ENCODE measurements around the gene ATXN3. TPM values are rescaled to one million over a fixed set of nuclear protein-coding genes. Genes with fewer than 3 reads are reported as not detected.

Gene ATXN3
- total RNA-seq, 1 experiment from 2014 or later: 33.1 TPM

DNA sequence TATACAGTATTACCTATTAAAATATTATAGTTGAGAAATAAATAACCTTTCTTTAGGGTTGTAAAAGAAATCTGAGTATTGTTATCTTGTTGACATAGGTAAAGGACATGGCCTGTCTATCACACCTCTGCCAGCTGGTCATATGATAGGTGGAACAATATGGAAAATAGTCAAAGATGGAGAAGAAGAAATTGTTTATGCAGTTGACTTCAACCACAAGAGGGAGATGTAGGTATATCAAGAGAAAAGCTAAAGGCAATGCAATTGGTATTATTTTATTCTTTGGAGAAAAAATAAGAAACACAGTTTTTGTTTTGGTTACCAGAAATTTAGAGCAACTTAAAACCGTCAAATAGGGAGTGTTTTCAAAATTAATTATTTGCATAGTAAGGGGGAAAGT, 28.9 kb upstream of the ATXN3 start:
- no peak for TF ChIP-seq RELA (CRISPR knock-in tag; IDR thresholded peaks at IDR 0.05; ENCODE audit: borderline replicate concordance)
- no peak for TF ChIP-seq FOXK1 (CRISPR knock-in tag; IDR thresholded peaks at IDR 0.05)
- no peak for TF ChIP-seq ARID4B (CRISPR knock-in tag; IDR thresholded peaks at IDR 0.05; ENCODE audit: borderline replicate concordance)
- TF ChIP-seq SP1 (CRISPR knock-in tag; conservative IDR thresholded peaks at IDR 0.05): no peak
- TF ChIP-seq ZNF232 (CRISPR knock-in tag; IDR thresholded peaks at IDR 0.05): no peak
- no peak for TF ChIP-seq MXD4 (CRISPR knock-in tag; IDR thresholded peaks at IDR 0.05; ENCODE audit: borderline replicate concordance)
- no peak for TF ChIP-seq GRHL2 (CRISPR knock-in tag; IDR thresholded peaks at IDR 0.05; ENCODE audit: insufficient replicate concordance, severe bottlenecking)
- TF ChIP-seq FOXP4 (CRISPR knock-in tag; IDR thresholded peaks at IDR 0.05): no peak
- no peak for TF ChIP-seq CREB1 (CRISPR knock-in tag; IDR thresholded peaks at IDR 0.05)
- no peak for TF ChIP-seq JUN (CRISPR knock-in tag; IDR thresholded peaks at IDR 0.05)
- TF ChIP-seq ZNF317 (CRISPR knock-in tag; IDR thresholded peaks at IDR 0.05; ENCODE audit: borderline replicate concordance, low read depth): no peak
- no peak for TF ChIP-seq NFATC4 (CRISPR knock-in tag; IDR thresholded peaks at IDR 0.05)
- TF ChIP-seq PRRX2 (CRISPR knock-in tag; IDR thresholded peaks at IDR 0.05): no peak
- no peak for TF ChIP-seq TCF7 (CRISPR knock-in tag; IDR thresholded peaks at IDR 0.05; ENCODE audit: low read depth)
- TF ChIP-seq ATF6 (CRISPR knock-in tag; IDR thresholded peaks at IDR 0.05): no peak
- TF ChIP-seq NR1H2 (CRISPR knock-in tag; IDR thresholded peaks at IDR 0.05): no peak
- TF ChIP-seq CTCF (IDR thresholded peaks at IDR 0.05): no peak
- TF ChIP-seq RORB (CRISPR knock-in tag; IDR thresholded peaks at IDR 0.05): no peak
- no peak for TF ChIP-seq IRF1 (CRISPR knock-in tag; IDR thresholded peaks at IDR 0.05)
- TF ChIP-seq, protein P1, sequence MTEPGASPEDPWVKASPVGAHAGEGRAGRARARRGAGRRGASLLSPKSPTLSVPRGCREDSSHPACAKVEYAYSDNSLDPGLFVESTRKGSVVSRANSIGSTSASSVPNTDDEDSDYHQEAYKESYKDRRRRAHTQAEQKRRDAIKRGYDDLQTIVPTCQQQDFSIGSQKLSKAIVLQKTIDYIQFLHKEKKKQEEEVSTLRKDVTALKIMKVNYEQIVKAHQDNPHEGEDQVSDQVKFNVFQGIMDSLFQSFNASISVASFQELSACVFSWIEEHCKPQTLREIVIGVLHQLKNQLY (CRISPR knock-in tag; IDR thresholded peaks at IDR 0.05): no peak
- ChIA-PET CTCF (interaction anchor here (0.6 to 2.8 kb wide), 7 partner anchors 9 to 321 kb away, joined by 3 to 12 read pairs (median 4); partner anchors contain the start of gene ATXN3), POLR2A (no interaction called here)
- Mint-ChIP-seq H3K27ac (no peak overlapping the region), H3K4me1 (no peaks in the 10 kb centered on the region), H3K36me3 (peaks cover 73% of the 10 kb centered on the region), H3K4me3 (no peak overlapping the region), H3K9me3 (no peaks in the 10 kb centered on the region), H3K27me3 (ENCODE audit: low read depth) (no peaks in the 10 kb centered on the region)
- no peak for DNase-seq (ENCODE audit: low spot score)
- ATAC-seq: no peak
